Hematopoietic multipotent progenitor cell treated with erythropoietin and hydrocortisone succinate and interleukin-3 and kit ligand, for 15 days (in vitro differentiated cells): ENCODE measurements around the gene MEGF11.

Experiments used
- DNase-seq: peaks from one replicate; pipeline ENCODE4 v3.0.0-alpha.2; 2015; ENCODE audit warnings: low spot score

The MEGF11 gene

GRCh38 chr15:66170042-66170441 lies 83.5 kb downstream of the MEGF11 start:
- no peak for DNase-seq

DNA sequence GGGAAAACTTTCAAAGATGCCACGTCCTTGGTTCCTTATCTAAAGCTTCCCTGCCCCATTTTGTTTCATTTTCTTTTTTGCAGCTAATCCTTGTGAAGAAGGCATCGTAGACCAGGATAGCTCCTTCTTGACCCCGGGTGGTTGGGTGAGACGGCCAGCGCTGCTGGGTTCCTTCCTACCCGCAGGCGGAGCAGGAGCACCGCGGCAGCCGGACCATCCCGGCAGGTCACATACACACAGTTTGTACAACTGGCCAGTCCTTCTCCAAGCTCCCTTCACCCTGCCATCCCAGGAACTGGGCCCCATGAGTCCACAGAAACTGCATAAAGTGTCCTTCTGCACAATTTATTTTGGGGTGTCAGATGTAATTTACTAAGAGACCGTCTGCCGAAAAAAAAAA lies 83.9 kb downstream of the MEGF11 start:
- no peak for DNase-seq

DNA sequence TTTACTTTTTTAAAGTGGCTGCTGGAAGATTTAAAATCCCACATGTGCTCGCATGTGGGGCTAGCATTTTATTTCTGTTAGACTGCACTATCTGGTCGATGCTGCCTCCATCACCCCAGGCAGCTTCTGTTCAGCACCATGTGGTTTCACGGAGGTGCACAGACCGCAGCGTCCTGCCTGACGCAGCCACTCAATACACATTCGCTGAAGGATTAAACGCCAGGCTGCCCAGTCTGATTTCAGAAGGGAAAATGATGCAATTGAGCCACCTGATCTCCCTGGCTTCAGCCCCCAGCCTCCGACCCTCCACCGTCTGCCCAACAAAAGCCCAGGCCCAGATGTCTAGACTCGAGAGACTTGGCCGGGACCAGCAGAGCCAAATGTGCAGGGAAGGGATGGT lies 84.5 kb downstream of the MEGF11 start:
- DNase-seq = no peak

DNA sequence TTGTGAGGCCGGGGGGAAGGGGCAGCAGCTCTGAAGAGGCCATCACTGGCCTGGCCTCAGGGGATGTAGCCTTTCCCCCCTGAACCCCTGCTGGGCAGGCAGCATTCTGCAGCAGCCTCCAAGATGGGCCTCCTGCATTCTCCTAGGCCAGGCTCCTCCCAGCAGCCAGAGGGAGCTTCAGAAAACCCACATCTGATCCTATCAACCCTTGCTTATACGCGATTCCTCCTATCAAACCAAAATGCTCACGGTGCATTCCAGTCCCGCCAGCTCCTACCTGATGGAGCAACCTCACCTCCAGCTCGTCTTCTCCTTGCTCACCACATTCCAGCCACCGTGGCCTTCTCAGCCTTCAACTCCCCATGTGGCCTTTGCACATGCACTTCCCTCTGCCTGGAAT lies 85.7 kb downstream of the MEGF11 start:
- no peak for DNase-seq

DNA sequence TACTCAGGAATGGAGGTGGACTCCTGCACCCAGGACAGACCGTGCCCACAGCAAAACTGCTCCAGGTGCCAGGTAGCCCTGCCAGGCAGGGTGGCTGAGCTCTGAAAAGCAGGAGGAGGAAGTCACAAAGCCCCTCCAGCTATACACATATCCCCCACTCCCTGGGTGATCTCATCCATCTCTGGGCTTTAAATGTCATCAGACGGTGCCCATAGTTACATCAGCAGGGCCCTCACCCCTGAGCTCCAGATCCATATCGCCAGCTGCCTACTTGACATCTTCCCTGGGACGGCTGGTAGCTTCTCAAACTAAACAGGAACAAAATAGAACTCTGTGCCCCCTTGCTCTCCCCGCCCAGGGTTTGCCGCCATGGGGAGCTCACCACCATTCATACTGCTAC lies 87.7 kb downstream of the MEGF11 start:
- DNase-seq = no peak

GRCh38 chr15:66164788-66165187 lies 88.8 kb downstream of the MEGF11 start:
- no peak for DNase-seq

DNA sequence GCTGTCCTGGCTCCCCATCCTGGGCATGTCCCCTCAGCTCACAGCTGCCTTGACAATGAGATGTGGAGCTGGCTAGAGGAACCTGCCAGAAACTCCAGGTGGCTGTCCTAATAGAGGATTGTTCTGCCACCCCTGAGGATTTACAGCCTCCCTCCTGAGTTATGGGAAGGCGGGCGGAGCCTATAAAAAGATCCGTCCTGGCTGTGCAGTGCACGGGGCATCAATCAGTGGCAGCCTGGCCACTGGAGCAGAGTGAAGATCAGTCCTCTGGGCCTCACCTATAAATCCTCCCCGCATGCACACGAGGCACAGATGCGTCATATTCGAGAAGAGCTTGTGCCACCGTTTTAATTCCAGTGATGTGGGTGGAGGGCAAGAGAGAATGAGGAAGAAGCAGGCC lies 90.0 kb downstream of the MEGF11 start:
- DNase-seq = no peak

DNA sequence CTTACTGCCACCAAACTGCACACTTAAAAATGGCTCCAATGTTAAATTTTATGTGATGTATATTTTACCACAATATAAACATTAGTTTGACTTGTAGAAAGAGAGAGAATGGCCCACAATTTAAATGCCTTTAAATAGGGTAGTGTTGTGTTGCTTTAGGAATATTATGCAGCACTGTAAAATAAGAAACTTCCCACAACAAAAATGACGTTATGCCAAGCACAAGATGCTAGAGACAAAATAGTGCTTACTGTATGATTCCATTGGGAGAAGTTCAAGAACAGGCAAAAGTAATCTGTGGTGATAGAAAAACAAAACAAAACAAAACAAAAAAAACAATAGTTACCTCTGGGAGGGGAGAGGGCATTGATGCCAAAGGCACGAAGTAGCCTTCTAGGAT lies 91.3 kb downstream of the MEGF11 start:
- no peak for DNase-seq

- DNase-seq = no peak
Observed at GRCh38 chr15:66161575-66162118, 91.9 kb downstream of the MEGF11 start.

GRCh38 chr15:66161108-66161507 lies 92.4 kb downstream of the MEGF11 start:
- no peak for DNase-seq

DNA sequence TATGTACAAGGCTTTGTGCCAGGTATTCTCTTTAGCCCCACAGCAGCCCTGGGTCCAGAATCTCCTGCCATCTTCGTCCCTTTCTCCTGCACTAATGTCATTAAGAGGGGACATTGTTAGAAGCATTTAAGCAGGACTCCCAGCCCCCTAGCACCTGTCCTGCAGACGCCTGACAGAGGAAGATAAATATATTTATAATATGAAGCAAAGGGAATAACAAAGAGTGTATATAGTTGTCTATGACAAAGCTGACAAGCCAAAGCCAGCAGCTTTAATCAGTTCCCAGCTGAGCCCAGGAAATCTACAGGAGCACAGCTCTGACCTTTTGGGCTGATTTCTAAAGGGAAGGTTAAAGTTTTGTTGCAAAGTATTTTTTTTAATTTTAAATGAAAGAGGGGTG lies 96.0 kb downstream of the MEGF11 start:
- DNase-seq = no peak

DNA sequence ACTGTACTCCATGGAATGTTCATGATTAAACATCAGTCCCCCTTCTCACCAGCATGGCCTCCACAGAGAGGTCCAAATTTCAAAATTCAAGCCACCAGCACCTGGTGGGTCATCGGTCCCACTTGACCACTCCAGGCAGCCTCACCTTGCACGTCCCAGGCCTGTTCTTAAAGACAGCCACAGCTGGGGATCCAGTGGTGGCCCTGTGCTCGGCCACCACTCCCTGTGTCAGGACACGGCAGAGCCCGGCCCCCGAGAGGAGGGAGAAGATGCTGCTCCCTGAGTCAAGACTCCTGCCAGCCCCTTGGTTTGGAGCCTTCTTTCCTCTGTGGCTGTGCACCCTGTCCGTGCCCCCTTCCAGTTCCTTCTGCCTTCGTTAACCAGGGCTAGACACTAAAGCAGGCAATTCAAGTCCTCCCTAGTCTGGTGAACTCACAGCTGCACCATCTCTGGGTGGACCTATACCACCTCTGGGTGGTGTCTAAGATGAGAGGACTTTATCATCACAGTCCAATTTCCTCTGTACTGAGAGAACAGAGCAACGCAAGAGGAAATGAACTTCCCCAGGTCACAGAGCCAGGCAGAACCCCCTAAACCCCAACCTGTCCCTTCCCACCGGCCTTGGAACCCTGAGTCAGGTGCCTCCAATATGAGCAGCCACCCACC lies 97.1 kb downstream of the MEGF11 start:
- no peak for DNase-seq

DNA sequence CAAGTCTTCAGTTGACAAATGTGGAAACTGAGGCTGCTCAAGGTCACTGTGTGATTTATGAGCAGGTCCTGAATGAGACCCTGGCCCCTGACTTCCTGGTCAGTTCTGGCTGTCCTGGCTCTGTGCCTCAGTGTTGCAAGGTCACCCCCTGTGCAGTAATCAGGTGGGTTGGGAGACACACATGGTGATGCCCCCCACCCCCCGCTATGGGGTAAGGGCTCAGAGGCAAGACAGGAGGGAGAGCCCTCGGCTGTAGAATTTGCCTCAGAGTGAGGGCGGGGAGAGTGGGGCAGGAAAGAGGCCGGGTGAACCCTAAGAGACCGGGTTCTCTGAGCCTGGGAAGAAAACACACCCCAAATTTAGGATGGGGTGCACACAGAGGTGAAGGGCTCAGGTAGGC lies 98.5 kb downstream of the MEGF11 start:
- no peak for DNase-seq

- no peak for DNase-seq
Observed at GRCh38 chr15:66154581-66154980, 99.0 kb downstream of the MEGF11 start.

- DNase-seq = no peak
Observed at GRCh38 chr15:66153549-66154415, 99.8 kb downstream of the MEGF11 start.

DNA sequence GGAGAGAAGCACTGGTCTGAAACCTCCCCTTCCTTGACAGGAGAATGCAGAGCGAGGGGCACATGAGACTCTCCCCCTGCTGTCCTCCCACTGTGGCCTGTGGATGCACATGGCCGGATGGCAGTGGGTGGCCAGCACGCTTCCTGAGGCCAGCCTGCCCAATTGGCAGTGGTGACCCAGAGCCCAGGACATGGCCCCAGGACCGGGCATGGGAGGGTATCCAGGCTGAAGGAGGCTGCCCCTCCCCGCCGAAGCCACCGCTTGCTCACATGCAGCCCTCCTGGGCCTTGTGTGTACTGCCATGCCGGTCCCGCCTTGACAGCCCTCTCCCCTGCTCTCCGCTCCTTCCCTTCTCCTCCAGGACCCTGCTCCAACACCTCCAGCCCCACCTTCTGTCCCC lies 100.9 kb downstream of the MEGF11 start:
- no peak for DNase-seq

- no peak for DNase-seq
Observed at GRCh38 chr15:66151809-66152208, 101.7 kb downstream of the MEGF11 start.

GRCh38 chr15:66149871-66150270 lies 103.7 kb downstream of the MEGF11 start:
- no peak for DNase-seq

- no peak for DNase-seq
Observed at GRCh38 chr15:66148187-66148586, 105.4 kb downstream of the MEGF11 start.

DNA sequence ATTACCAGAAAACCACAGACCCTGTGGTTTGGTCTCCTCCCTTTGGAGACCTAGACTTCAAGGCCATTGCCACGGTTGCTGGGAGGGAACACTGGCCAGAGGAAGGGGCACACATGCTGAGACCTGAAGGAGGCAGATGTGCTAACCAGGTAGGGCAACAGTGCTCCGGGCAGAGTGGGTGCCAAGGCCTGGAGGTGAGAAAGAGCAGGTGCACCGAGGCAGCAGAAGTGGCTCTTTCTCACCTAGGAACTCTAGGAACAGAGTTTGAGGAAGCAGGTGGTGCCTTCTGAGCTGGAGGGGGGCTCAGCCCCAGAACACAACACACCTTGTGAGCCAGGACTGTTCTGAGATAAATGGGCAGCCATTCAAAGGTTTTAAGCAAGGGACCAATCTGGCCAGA lies 106.1 kb downstream of the MEGF11 start:
- no peak for DNase-seq

GRCh38 chr15:66145726-66146182 lies 107.8 kb downstream of the MEGF11 start:
- DNase-seq = no peak

DNA sequence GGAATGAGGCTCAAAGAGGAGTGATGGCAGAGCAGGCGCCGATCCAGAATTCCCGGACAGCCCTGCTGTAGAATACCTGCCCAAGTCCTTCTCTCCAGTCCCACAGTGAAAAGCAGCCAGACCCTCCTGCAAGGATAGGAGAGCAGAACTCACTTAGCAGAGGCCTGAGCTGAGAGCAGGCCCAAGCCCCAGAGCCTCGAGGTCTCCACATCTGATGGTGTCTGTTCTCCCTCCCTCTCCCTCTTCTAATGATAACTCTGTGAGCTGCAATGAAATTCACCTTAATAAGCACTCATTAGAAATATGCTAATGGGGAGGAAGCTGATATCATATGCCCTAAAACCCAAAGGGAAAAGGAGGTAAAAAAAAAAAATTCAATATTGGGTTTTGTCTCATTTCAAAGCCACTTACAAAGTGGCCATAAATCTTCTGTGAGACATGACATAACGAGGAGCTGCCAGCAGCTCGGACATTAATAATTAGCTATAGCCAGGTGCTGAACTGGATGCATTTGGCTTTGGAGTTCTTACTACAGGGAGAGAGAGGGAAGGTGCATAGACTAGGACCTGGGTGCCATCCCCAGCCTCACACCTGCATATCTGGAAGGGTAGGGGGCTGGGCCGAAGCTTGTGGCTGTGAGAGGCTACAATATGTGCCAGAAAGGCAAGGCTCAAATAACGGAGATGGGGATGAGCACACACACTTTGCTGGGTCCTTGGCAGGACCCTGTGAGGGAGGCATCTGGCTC lies 108.4 kb downstream of the MEGF11 start:
- no peak for DNase-seq

DNA sequence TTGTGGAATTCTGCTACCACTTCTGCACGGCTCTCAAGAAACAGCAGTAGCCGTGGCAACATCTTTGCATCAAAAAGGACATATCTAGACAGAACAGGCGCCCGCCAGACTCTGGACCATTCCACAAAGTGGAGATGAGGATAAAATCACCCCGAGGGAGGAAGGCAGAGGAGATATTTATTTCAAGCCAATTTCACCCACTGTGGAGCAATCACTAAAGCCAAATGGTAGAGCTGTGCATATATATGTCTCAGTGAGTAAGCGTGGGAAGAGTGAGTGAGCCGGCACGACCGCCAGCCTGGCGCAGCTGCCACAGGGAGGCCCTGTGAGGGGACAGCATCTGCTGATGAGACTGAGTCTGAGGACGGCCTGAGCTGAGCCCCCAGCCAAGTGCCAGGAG lies 111.3 kb downstream of the MEGF11 start:
- no peak for DNase-seq
